Smooth muscle cell (in vitro differentiated cells): ENCODE measurements around the gene LTO1. TPM values are rescaled to one million over a fixed set of nuclear protein-coding genes. Genes with fewer than 3 reads are reported as not detected.

ENCODE experiments used
- DNase-seq: peaks from one replicate; lab custom pipeline; 2025; ENCODE audit not compliant: unreplicated experiment; lab: John Stamatoyannopoulos, UW
- H2AFZ ChIP-seq: fragments of 200-600 bp; sonication (generic); 2 replicates; pipeline ENCODE4 v1.6.0; 2016; ENCODE audit warnings: antibody characterized with exemption, low read depth, mild to moderate bottlenecking
- H3F3A ChIP-seq: fragments of 200-600 bp; sonication (generic); 2 replicates; pipeline ENCODE4 v1.6.0; 2017; ENCODE audit warnings: antibody characterized with exemption, low read depth
- H3K27ac ChIP-seq: fragments of 200-600 bp; sonication (generic); 2 replicates; pipeline ENCODE4 v1.5.1; 2016; ENCODE audit warnings: low read depth, mild to moderate bottlenecking
- H3K27me3 ChIP-seq: fragments of 200-600 bp; sonication (generic); 2 replicates; pipeline ENCODE4 v1.6.1; 2016; ENCODE audit warnings: low read depth, mild to moderate bottlenecking
- H3K36me3 ChIP-seq: fragments of 200-600 bp; sonication (generic); 2 replicates; pipeline ENCODE4 v1.5.1; 2016; ENCODE audit warnings: low read depth
- H3K4me1 ChIP-seq: fragments of 200-600 bp; sonication (generic); 2 replicates; pipeline ENCODE4 v1.5.1; 2016; ENCODE audit warnings: low read depth
- H3K4me2 ChIP-seq: fragments of 200-600 bp; sonication (generic); 2 replicates; pipeline ENCODE4 v1.6.0; 2016; ENCODE audit warnings: mild to moderate bottlenecking
- H3K4me3 ChIP-seq: fragments of 200-600 bp; sonication (generic); 2 replicates; pipeline ENCODE4 v1.5.1; 2016; ENCODE audit warnings: mild to moderate bottlenecking
- H3K79me2 ChIP-seq: fragments of 200-600 bp; sonication (generic); 2 replicates; pipeline ENCODE4 v1.6.0; 2016; ENCODE audit warnings: low read depth, mild to moderate bottlenecking
- H3K9ac ChIP-seq: fragments of 200-600 bp; sonication (generic); 2 replicates; pipeline ENCODE4 v1.6.0; 2016; ENCODE audit warnings: low read depth
- H3K9me3 ChIP-seq: fragments of 200-600 bp; sonication (generic); replicated peaks from 2 replicates; pipeline ENCODE4 v1.5.1; 2016; ENCODE audit warnings: low read depth
- H4K20me1 ChIP-seq: fragments of 200-600 bp; sonication (generic); 2 replicates; pipeline ENCODE4 v1.6.0; 2016; ENCODE audit warnings: low read depth
- CTCF ChIP-seq: fragments of 200-600 bp; sonication (generic); IDR thresholded peaks from 2 replicates; pipeline ENCODE4 v1.5.1; 2017; ENCODE audit warnings: borderline replicate concordance, mild to moderate bottlenecking, antibody characterized with exemption; ENCODE audit not compliant: insufficient read depth, poor library complexity, severe bottlenecking
- WGBS: methylation state at CpG from one replicate; pipeline ENCODE4 v1.1.7; 2016; ENCODE audit warnings: low lambda C conversion rate; 5-methylcytosine and 5-hydroxymethylcytosine counted together
- polyA plus RNA-seq: library from polyadenylated mRNA; unstranded; fragments of >200 nt; fragmentation: Nextera tagmentation; extraction: Ambion mirVana; gene quantifications from 2 replicates; pipeline ENCODE4 v1.2.1, GENCODE V29; 2016
- total RNA-seq: library from RNA; depleted of rRNA; stranded (reverse); fragments of >200 nt; gene quantifications from 2 replicates; pipeline ENCODE4 v1.2.3, GENCODE V29; 2014

The LTO1 gene
- total and polyA plus RNA-seq, 2 experiments from 2014 or later = 8.0 to 17.3 TPM

DNA sequence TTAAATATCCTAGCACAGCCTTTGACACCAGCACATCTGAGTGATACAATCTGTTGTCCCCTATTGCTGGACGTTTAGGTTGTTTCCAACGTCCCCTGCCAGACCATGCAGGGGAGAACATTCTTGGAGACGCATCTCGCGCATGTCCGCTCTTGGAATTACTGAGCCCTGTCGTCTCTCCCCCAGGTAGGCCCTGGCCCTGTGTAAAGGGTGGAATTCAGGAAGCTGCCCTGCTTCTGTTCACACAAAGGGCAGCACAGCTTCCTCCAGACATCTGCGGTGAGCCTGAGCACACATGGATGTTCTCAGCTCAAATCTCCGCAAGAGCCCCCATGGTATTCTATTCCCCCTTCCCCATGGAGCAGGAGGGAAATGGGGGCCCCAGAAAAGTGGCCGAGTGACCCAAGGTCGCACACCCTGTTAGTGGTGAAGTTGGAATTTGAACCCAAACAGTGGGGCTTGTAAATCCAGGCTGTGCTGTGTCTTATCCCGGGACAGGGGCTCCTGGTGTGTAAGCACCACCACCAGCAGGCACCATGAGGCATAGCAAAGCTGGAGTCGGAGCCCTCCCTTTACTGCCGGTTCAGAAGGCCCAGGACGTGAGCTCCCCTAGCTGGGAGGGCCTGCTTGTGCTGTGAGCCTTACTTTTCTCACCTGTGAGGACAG, 33.7 kb upstream of the LTO1 start:
- Histone ChIP-seq H4K20me1 (no peaks in the 10 kb centered on the region), H3F3A (no peaks in the 10 kb centered on the region), H2AFZ (no peak overlapping the region), H3K9me3 (no peaks in the 10 kb centered on the region), H3K4me2 (no peak overlapping the region), H3K36me3 (no peaks in the 10 kb centered on the region), H3K79me2 (no peaks in the 10 kb centered on the region), H3K4me3 (no peak overlapping the region), H3K4me1 (peaks cover 17% of the 10 kb centered on the region), H3K9ac (no peak overlapping the region), H3K27me3 (peaks cover 36% of the 10 kb centered on the region), H3K27ac (no peak overlapping the region)
- no peak for DNase-seq
- 73% methylated on average over 15 of the region's 15 CpGs for WGBS
- TF ChIP-seq CTCF = no peak

DNA sequence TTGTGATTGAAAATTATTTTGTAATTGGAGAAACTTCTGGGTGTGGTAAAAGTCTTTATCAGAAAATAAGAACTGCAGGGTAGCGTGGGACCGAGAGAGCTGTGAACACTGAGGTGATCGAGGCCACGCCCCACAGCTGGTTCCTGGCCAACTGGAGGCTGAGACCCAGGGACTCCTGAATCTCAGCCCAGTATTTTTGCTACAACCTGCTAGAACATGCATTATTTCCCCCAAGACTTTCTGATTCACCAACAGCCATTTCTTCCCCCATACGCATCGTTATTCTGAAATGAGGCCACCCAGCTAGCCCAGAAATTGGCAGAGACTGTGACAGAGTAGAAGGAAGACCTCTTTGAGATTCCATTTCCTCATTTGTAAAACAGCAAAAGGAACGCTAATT, 32.0 kb upstream of the LTO1 start:
- H3K9ac ChIP-seq = no peak overlapping the region

DNA sequence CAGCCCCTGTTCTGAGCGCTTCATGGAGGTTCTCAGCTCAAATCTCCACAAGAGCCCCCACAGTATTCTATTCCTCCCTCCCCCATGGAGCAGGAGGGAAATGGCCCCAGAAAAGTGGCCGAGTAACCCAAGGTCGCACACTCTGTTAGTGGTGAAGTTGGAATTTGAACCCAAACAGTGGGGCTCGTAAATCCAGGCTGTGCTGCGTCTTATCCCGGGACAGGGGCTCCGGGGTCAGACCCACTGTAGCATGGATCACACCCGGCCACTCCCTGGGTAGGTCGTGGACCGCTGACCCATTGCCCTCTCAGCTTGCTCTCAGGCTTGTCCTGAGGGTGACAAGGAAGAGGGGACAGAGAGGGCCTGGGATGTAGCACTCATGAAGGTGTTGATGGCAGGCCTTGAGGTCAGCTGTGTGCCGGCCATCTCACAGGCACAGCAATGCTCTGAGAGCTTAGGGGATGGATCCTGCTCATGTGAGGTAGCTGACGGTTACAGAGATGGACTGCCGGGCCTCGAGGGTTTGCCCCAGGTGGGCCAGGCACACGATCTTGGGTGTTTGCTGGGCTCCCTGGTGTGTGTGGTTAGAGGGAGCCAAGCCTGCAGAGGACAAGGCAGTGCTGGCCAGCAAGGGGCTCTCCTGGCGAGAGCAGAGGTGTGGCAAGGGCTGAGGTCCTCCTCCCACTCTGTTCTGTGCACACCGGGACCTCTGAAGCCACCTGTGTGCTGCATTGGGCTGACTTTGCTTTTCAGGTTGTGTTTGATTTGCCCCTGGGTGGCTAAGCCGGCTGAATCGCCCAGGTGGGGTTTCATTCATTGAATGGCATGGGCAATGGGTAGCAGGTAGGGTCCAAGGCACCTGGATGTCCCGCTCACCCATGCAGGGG, 31.0 kb upstream of the LTO1 start:
- no peak overlapping the region for H3K27ac ChIP-seq
- H3K9ac ChIP-seq = no peak overlapping the region
- no peak overlapping the region for H3K4me2 ChIP-seq
- peaks cover 30% of the 10 kb centered on the region for H3K4me1 ChIP-seq
- H2AFZ ChIP-seq = no peak overlapping the region
- H3K36me3 ChIP-seq = no peaks in the 10 kb centered on the region
- H3K79me2 ChIP-seq = no peaks in the 10 kb centered on the region
- no peak for DNase-seq
- peaks cover 63% of the 10 kb centered on the region for H3K27me3 ChIP-seq
- H3K9me3 ChIP-seq = no peaks in the 10 kb centered on the region
- WGBS = 72% methylated on average over 20 of the region's 20 CpGs
- TF ChIP-seq CTCF = no peak
- no peaks in the 10 kb centered on the region for H4K20me1 ChIP-seq
- no peaks in the 10 kb centered on the region for H3F3A ChIP-seq
- no peak overlapping the region for H3K4me3 ChIP-seq

More for the DNA sequence above, 32.0 kb upstream of the LTO1 start:
- Histone ChIP-seq H2AFZ (no peak overlapping the region), H3K36me3 (no peaks in the 10 kb centered on the region), H3K4me2 (no peak overlapping the region), H3K4me3 (no peak overlapping the region), H3K79me2 (no peaks in the 10 kb centered on the region), H3K9me3 (no peaks in the 10 kb centered on the region), H4K20me1 (no peaks in the 10 kb centered on the region), H3K4me1 (peaks cover 27% of the 10 kb centered on the region), H3K27me3 (peaks cover 53% of the 10 kb centered on the region), H3F3A (no peaks in the 10 kb centered on the region), H3K27ac (no peak overlapping the region)
- 66% methylated on average over 7 of the region's 7 CpGs for WGBS
- no peak for DNase-seq
- no peak for TF ChIP-seq CTCF
